GM18508 (cell line): Measurements from ENCODE around the gene SYCN.

Experiments
- ATAC-seq: cut with Tn5 transposase; IDR thresholded peaks from one replicate; pipeline ENCODE4 v1.9.1; 2021; ENCODE audit warnings: moderate number of reproducible peaks; ENCODE audit not compliant: insufficient read depth, unreplicated experiment

SYCN gene

GRCh38 chr19:39160523-39160861 lies 43.6 kb downstream of the SYCN start:
- ATAC-seq = no peak

GRCh38 chr19:39158646-39159260 lies 45.3 kb downstream of the SYCN start:
- ATAC-seq = no peak

GRCh38 chr19:39157997-39158389 lies 46.1 kb downstream of the SYCN start:
- no peak for ATAC-seq

GRCh38 chr19:39157275-39157996 lies 46.6 kb downstream of the SYCN start:
- no peak for ATAC-seq

- ATAC-seq = no peak
These were observed 47.5 kb downstream of the SYCN start for GRCh38 chr19:39156326-39157230.

- no peak for ATAC-seq
These were observed 48.3 kb downstream of the SYCN start for GRCh38 chr19:39155741-39156140.

GRCh38 chr19:39155114-39155700 lies 48.9 kb downstream of the SYCN start:
- no peak for ATAC-seq

- no peak for ATAC-seq
These were observed 49.4 kb downstream of the SYCN start for GRCh38 chr19:39154629-39155100.

- no peak for ATAC-seq
These were observed 49.9 kb downstream of the SYCN start for GRCh38 chr19:39154100-39154628.
